ENCODE results near the gene SSBP3. TPM values are rescaled to one million over a fixed set of nuclear protein-coding genes. Genes with fewer than 3 reads are reported as not detected.

SSBP3 gene
- total RNA-seq, 4 donors from 2014 or later = 28.7 to 162 (median 37.0) TPM

- H3K4me1 ChIP-seq = peaks cover 16 to 28% (median 20%) of the 10 kb centered on the region in 4 donors
- intact Hi-C loops (cut with DNase I; ENCODE audit: low total_unique reads) = no loop called here
- TF ChIP-seq POLR2AphosphoS5 (IDR thresholded peaks at IDR 0.05) = no peak
- TF ChIP-seq POLR2A (IDR thresholded peaks at IDR 0.05) = no peak
- no peak for TF ChIP-seq EP300 (IDR thresholded peaks at IDR 0.05; ENCODE audit: low read depth)
- TF ChIP-seq CTCF (IDR thresholded peaks at IDR 0.05) = no peak
- no peak for DNase-seq
- in situ Hi-C loops (cut with MboI; ENCODE audit: low pct_ligation_motif_present in 1 of 4, low pct_unique_long_range_greater_than_20kb in 1 of 4, low sequenced_read_pairs in 3 of 4) = no loop called here
- H3K27me3 ChIP-seq = no peaks in the 10 kb centered on the region
- no peaks in the 10 kb centered on the region for H3K9me3 ChIP-seq
- WGBS, 2 donors (ENCODE audit: low coverage in 1 of 2) = 93% methylated on average over 7 of the region's 7 CpGs; no CpG with 5 or more reads in 1 of the 2 donors
- peaks cover 0 to 14% (median 2%) of the 10 kb centered on the region in 4 donors for H3K36me3 ChIP-seq
- H3K4me3 ChIP-seq = no peak overlapping the region
- no peak overlapping the region for H3K27ac ChIP-seq
These were observed 184.2 kb downstream of the SSBP3 start for GRCh38 chr1:54221867-54222484.

- no peaks in the 10 kb centered on the region for H3K27me3 ChIP-seq
- no peak for DNase-seq
- 82% methylated on average over 12 of the region's 12 CpGs; no CpG with 5 or more reads in 1 of the 2 donors for WGBS, 2 donors (ENCODE audit: low coverage in 1 of 2)
- TF ChIP-seq EP300 (IDR thresholded peaks at IDR 0.05; ENCODE audit: low read depth) (no peak), POLR2A (IDR thresholded peaks at IDR 0.05) (no peak), POLR2AphosphoS5 (IDR thresholded peaks at IDR 0.05) (no peak), CTCF (IDR thresholded peaks at IDR 0.05) (no peak)
- no peaks in the 10 kb centered on the region for H3K9me3 ChIP-seq
- intact Hi-C loops (cut with DNase I; ENCODE audit: low total_unique reads) (no loop called here), in situ Hi-C loops (cut with MboI; ENCODE audit: low pct_ligation_motif_present in 1 of 4, low pct_unique_long_range_greater_than_20kb in 1 of 4, low sequenced_read_pairs in 3 of 4) (no loop called here)
- H3K4me3 ChIP-seq = no peak overlapping the region
- peaks cover 16 to 28% (median 20%) of the 10 kb centered on the region in 4 donors for H3K4me1 ChIP-seq
- H3K36me3 ChIP-seq = peaks cover 0 to 21% (median 9%) of the 10 kb centered on the region in 4 donors
- peak overlapping the region in 2 of 4 donors; percentile 63 to 76 for H3K27ac ChIP-seq
These were observed 184.9 kb downstream of the SSBP3 start for GRCh38 chr1:54221113-54221834.

GRCh38 chr1:54220004-54220811 is 186.0 kb downstream of the SSBP3 start:
- Histone ChIP-seq H3K36me3 (peaks cover 0 to 28% (median 14%) of the 10 kb centered on the region in 4 donors), H3K27ac (peak overlapping the region; percentile 51 to 76 (median 66))

More at GRCh38 chr1:54220004-54220811, 186.0 kb downstream of the SSBP3 start:
- Histone ChIP-seq H3K27me3 (no peaks in the 10 kb centered on the region), H3K4me3 (no peak overlapping the region), H3K4me1 (peaks cover 16 to 28% (median 20%) of the 10 kb centered on the region in 4 donors), H3K9me3 (no peaks in the 10 kb centered on the region)
- TF ChIP-seq EP300 (IDR thresholded peaks at IDR 0.05; ENCODE audit: low read depth) (no peak), POLR2AphosphoS5 (IDR thresholded peaks at IDR 0.05) (peak in 1 of 3 donors; percentile 8), CTCF (IDR thresholded peaks at IDR 0.05) (no peak)
- WGBS, 2 donors (ENCODE audit: low coverage in 1 of 2) = 0 to 55% methylated on average over 1 to 18 of the region's 18 CpGs
- in situ Hi-C loops (cut with MboI; ENCODE audit: low pct_ligation_motif_present in 1 of 4, low pct_unique_long_range_greater_than_20kb in 1 of 4, low sequenced_read_pairs in 3 of 4) = no loop called here
- no peak for DNase-seq
- intact Hi-C loops (cut with DNase I; ENCODE audit: low total_unique reads) = no loop called here
